KMS-11 (cell line): ENCODE results near the gene MACIR.

Source experiments
- H2AFZ ChIP-seq: fragments of 200-600 bp; sonication (generic); 2 replicates; pipeline ENCODE4 v1.6.1; 2016; ENCODE audit warnings: antibody characterized with exemption, mixed run types, low read depth
- H3K27ac ChIP-seq: fragments of 200-600 bp; sonication (generic); 2 replicates; pipeline ENCODE4 v1.6.1; 2016; ENCODE audit warnings: mild to moderate bottlenecking, mixed run types
- H3K27me3 ChIP-seq: fragments of 200-600 bp; sonication (generic); 2 replicates; pipeline ENCODE4 v1.6.1; 2017; ENCODE audit warnings: mild to moderate bottlenecking, low read depth, mixed run types, moderate library complexity; ENCODE audit not compliant: insufficient read depth
- H3K36me3 ChIP-seq: fragments of 200-600 bp; sonication (generic); 2 replicates; pipeline ENCODE4 v1.6.1; 2017; ENCODE audit warnings: mild to moderate bottlenecking, mixed run types; ENCODE audit not compliant: insufficient read depth
- H3K4me1 ChIP-seq: fragments of 200-600 bp; sonication (generic); 2 replicates; pipeline ENCODE4 v1.6.1; 2016; ENCODE audit warnings: mild to moderate bottlenecking, low read depth, mixed run types; ENCODE audit not compliant: poor library complexity, severe bottlenecking
- H3K4me2 ChIP-seq: fragments of 200-600 bp; sonication (generic); 2 replicates; pipeline ENCODE4 v1.7.0; 2016; ENCODE audit warnings: mild to moderate bottlenecking, mixed run types
- H3K4me3 ChIP-seq: fragments of 200-600 bp; sonication (generic); IDR thresholded peaks from 2 replicates; pipeline ENCODE4 v1.6.1; 2017; ENCODE audit warnings: low read depth, low read length, mixed read lengths; ENCODE audit not compliant: insufficient read depth
- H3K79me2 ChIP-seq: fragments of 200-600 bp; sonication (generic); 2 replicates; pipeline ENCODE4 v1.6.1; 2016; ENCODE audit warnings: low read depth, mixed run types; ENCODE audit not compliant: insufficient read depth
- H3K9ac ChIP-seq: fragments of 200-600 bp; sonication (generic); 2 replicates; pipeline ENCODE4 v1.6.1; 2016; ENCODE audit warnings: mild to moderate bottlenecking, mixed run types
- H4K20me1 ChIP-seq: fragments of 200-600 bp; sonication (generic); 2 replicates; pipeline ENCODE4 v1.6.1; 2016; ENCODE audit warnings: mild to moderate bottlenecking, mixed run types; ENCODE audit not compliant: insufficient read depth
- CTCF ChIP-seq: fragments of 200-600 bp; sonication (generic); conservative IDR thresholded peaks from 2 replicates; pipeline ENCODE4 v1.6.1; 2017; ENCODE audit warnings: low read depth, mild to moderate bottlenecking, antibody characterized with exemption, low read length, moderate library complexity, mixed read lengths

MACIR gene

GRCh38 chr5:103223031-103223955 is 35.3 kb upstream of the MACIR start:
- Histone ChIP-seq H4K20me1 (no peaks in the 10 kb centered on the region), H2AFZ (no peak overlapping the region), H3K36me3 (no peaks in the 10 kb centered on the region), H3K4me1 (peaks cover 12% of the 10 kb centered on the region), H3K27me3 (no peaks in the 10 kb centered on the region), H3K79me2 (no peaks in the 10 kb centered on the region), H3K4me2 (no peak overlapping the region), H3K27ac (no peak overlapping the region), H3K4me3 (no peak overlapping the region), H3K9ac (no peak overlapping the region)
- no peak for TF ChIP-seq CTCF

GRCh38 chr5:103224118-103224893 is 34.3 kb upstream of the MACIR start:
- H3K27me3 ChIP-seq: no peaks in the 10 kb centered on the region
- H4K20me1 ChIP-seq: no peaks in the 10 kb centered on the region
- H3K9ac ChIP-seq: peak overlapping the region; percentile 17; the same call in 1 of the 2 replicates
- H3K4me1 ChIP-seq: peaks cover 12% of the 10 kb centered on the region
- no peaks in the 10 kb centered on the region for H3K79me2 ChIP-seq
- H3K27ac ChIP-seq: no peak overlapping the region
- H3K36me3 ChIP-seq: no peaks in the 10 kb centered on the region
- TF ChIP-seq CTCF: peak; percentile 79
- no peak overlapping the region for H3K4me3 ChIP-seq
- peak overlapping the region; percentile 47 for H3K4me2 ChIP-seq
- peak overlapping the region; percentile 68 for H2AFZ ChIP-seq

- Histone ChIP-seq H3K4me1 (peaks cover 12% of the 10 kb centered on the region), H3K4me2 (peak overlapping the region; percentile 47; the same call in 1 of the 2 replicates), H3K4me3 (no peak overlapping the region), H3K79me2 (no peaks in the 10 kb centered on the region), H3K27ac (no peak overlapping the region), H3K36me3 (no peaks in the 10 kb centered on the region), H3K27me3 (no peaks in the 10 kb centered on the region), H2AFZ (peak overlapping the region; percentile 68), H3K9ac (no peak overlapping the region), H4K20me1 (no peaks in the 10 kb centered on the region)
- 0 out of 2 replicates have a peak, but pooled peaks have one; percentile 0 for TF ChIP-seq CTCF
Observed at GRCh38 chr5:103224894-103225246, 33.7 kb upstream of the MACIR start.

- H3K79me2 ChIP-seq: no peaks in the 10 kb centered on the region
- TF ChIP-seq CTCF: no peak
- no peak overlapping the region for H3K9ac ChIP-seq
- H3K4me1 ChIP-seq: peaks cover 12% of the 10 kb centered on the region
- H3K27me3 ChIP-seq: no peaks in the 10 kb centered on the region
- H3K4me3 ChIP-seq: no peak overlapping the region
- H4K20me1 ChIP-seq: no peaks in the 10 kb centered on the region
- no peak overlapping the region for H3K4me2 ChIP-seq
- H2AFZ ChIP-seq: no peak overlapping the region
- no peak overlapping the region for H3K27ac ChIP-seq
- no peaks in the 10 kb centered on the region for H3K36me3 ChIP-seq
Observed at GRCh38 chr5:103228061-103228460, 30.5 kb upstream of the MACIR start.
